Mucosa of descending colon (tissue), 3 donors: ENCODE data around the gene BCL11A. TPM values are rescaled to one million over a fixed set of nuclear protein-coding genes. Genes with fewer than 3 reads are reported as not detected.

Experiments
- ATAC-seq: fragments of 200-7000 bp; cut with Tn5 transposase; one replicate; pipeline ENCODE4 v1.9.1; 2020; ENCODE audit warnings: mild to moderate bottlenecking, moderate library complexity
- DNase-seq, 3 donors: peaks; one replicate each; pipeline ENCODE4 v3.0.0-alpha.2; 2020
- H3K36me3 ChIP-seq: fragments of 200-600 bp; one replicate; pipeline ENCODE4 v1.8.0; 2021; ENCODE audit warnings: low read depth, mild to moderate bottlenecking
- H3K4me1 ChIP-seq: fragments of 200-600 bp; one replicate; pipeline ENCODE4 v1.8.0; 2021; ENCODE audit warnings: low read depth, mild to moderate bottlenecking
- H3K4me3 ChIP-seq: fragments of 200-600 bp; one replicate; pipeline ENCODE4 v1.8.0; 2021; ENCODE audit warnings: mild to moderate bottlenecking
- H3K9me3 ChIP-seq: fragments of 200-600 bp; one replicate; pipeline ENCODE4 v1.8.0; 2021; ENCODE audit warnings: mild to moderate bottlenecking
- intact Hi-C, 2 donors: fragments of 100-400 bp; cut with DNase I in 1 of 2; cut with micrococcal nuclease in 1 of 2; formaldehyde crosslinking; loops; one replicate each; pipeline versions ENCODE4 v1.11.0 to v1.11.1; 2022; cut with DNase I, micrococcal nuclease
- total RNA-seq, 3 donors: library from RNA; stranded (reverse); fragmentation: NEBNext Ultra II Directional in 2 of 3; extraction: Animal tissue kit (Norgen Biotek cat#: 25700) in 2 of 3; gene quantifications; one replicate each; pipeline versions ENCODE4 v1.2.1 to v1.2.4, GENCODE V29; 2021 to 2023
- TF ChIP-seq, protein P1 (sequence below): fragments of 200-600 bp; IDR thresholded peaks from one replicate; pipeline ENCODE4 v1.8.0; 2022; ENCODE audit warnings: antibody characterized with exemption, mild to moderate bottlenecking
- donor health status: DM: no; HTN: no; CAD: no; lungs with moderate emphysema.
- donor health status: DM: no; HTN: no; CAD: no.
- donor health status: DM: no; HTN: yes; CAD: no.

Gene BCL11A
- total RNA-seq, 3 donors from 2014 or later = 22.8 to 59.6 (median 40.7) TPM

DNA sequence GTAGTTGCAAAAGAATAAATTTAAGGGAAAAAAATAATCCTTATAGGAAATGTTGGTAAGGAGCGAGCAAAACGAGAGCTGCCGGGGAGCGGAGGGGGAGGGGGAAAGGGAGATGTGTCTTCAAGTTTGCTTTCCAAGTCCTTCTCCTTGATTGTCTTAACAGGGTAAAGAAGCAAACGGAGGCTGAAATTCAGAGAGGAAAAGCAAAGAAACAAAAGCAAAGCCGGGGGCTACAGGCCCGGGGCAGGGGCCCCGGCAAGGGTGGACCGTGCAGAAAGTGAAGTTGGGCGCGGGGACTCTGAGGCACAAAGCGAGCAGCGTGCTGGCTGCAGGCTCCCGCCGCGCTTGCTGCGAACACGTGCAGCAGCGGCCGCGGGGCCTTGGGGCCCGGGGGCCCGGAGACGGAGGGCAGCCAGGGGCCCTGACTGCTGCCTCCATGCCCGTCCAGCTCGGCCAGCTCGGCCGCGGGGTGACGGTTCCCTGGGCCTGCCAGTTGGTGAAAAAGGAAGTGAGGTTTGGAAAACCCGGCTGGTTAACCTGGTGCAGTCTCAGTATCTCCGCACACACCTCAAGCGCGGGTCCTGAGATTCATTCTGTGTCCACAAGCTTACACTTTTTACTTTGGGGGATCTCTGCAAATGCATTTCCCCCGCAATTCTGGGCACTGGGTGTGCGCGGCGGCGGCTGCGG lies 4.1 kb downstream of the BCL11A start:
- DNase-seq (peak; percentile 60 to 75 (median 66)), ATAC-seq (peak; percentile 17)
- TF ChIP-seq, protein P1, sequence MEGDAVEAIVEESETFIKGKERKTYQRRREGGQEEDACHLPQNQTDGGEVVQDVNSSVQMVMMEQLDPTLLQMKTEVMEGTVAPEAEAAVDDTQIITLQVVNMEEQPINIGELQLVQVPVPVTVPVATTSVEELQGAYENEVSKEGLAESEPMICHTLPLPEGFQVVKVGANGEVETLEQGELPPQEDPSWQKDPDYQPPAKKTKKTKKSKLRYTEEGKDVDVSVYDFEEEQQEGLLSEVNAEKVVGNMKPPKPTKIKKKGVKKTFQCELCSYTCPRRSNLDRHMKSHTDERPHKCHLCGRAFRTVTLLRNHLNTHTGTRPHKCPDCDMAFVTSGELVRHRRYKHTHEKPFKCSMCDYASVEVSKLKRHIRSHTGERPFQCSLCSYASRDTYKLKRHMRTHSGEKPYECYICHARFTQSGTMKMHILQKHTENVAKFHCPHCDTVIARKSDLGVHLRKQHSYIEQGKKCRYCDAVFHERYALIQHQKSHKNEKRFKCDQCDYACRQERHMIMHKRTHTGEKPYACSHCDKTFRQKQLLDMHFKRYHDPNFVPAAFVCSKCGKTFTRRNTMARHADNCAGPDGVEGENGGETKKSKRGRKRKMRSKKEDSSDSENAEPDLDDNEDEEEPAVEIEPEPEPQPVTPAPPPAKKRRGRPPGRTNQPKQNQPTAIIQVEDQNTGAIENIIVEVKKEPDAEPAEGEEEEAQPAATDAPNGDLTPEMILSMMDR = no peak
- Histone ChIP-seq H3K9me3 (no peaks in the 10 kb centered on the region), H3K4me1 (peaks cover 17% of the 10 kb centered on the region), H3K36me3 (no peaks in the 10 kb centered on the region), H3K4me3 (peak overlapping the region; percentile 52)
- intact Hi-C loops = no loop called here

DNA sequence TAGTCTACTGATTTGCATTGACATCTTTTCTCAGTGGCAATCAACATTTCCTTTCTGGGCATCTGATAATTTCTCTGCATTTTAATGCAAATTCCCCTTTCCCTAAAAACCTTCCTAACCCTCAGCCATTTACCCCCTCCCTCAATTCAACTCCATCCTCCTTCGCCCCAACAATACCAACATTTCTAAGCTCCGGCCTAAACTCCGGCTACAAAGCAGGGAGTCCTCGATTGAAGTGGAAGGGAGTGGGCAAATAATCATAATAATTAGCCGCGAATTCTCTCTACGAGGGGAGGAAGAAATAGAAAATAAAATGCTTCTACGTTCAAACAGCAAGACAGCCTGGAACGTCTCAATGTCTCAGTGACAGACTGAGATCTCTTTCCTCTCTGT lies 4.6 kb downstream of the BCL11A start:
- intact Hi-C loops = no loop called here
- Histone ChIP-seq H3K9me3 (no peaks in the 10 kb centered on the region), H3K36me3 (no peaks in the 10 kb centered on the region)

DNA sequence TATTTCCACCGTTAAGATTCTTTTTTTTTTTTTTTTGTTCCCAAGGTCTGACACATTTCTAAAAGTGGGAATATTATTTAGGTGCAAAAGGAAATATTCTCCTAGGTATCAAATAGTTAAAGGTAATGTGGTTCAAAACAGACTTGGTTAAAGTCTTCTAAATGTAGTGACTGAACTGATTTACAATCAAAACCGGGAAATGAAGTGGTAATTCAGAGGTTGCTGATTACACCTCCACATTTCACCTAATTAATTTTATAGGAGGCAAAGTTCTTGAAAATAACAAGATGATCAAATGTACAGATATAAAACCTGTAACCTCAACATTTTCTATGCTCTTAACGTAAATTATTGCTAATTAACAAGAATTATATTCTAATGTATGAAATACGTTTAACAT lies 5.1 kb downstream of the BCL11A start:
- no peak overlapping the region for H3K4me3 ChIP-seq
- peaks cover 17% of the 10 kb centered on the region for H3K4me1 ChIP-seq
- DNase-seq = no peak
- H3K36me3 ChIP-seq = no peaks in the 10 kb centered on the region
- intact Hi-C loops = no loop called here
- no peak for ATAC-seq
- TF ChIP-seq, protein P1 = no peak
- H3K9me3 ChIP-seq = no peaks in the 10 kb centered on the region

More for the DNA sequence above, 4.6 kb downstream of the BCL11A start:
- DNase-seq = no peak
- H3K4me3 ChIP-seq = no peak overlapping the region
- TF ChIP-seq, protein P1 = no peak
- ATAC-seq = no peak
- H3K4me1 ChIP-seq = peaks cover 17% of the 10 kb centered on the region

DNA sequence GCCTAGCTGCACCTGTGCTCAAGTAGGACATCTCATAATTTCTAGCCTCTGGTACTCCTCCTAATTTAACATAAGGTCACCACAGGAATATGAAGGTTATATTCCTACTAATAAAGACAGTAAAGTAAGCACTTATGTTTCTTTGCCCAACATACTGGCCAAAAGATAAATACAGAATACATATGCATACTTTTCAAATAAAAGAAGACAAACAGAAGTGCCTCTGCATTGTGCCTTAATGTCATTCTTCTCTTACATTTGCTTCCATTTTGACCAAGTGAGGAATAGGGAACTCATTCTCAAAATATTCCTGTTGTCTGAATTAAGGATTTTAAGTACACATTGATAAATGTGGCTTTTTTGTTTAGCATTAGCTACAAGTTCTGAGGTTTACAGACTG lies 5.6 kb downstream of the BCL11A start:
- intact Hi-C loops = no loop called here
- TF ChIP-seq, protein P1 = no peak
- H3K4me1 ChIP-seq = peaks cover 17% of the 10 kb centered on the region

DNA sequence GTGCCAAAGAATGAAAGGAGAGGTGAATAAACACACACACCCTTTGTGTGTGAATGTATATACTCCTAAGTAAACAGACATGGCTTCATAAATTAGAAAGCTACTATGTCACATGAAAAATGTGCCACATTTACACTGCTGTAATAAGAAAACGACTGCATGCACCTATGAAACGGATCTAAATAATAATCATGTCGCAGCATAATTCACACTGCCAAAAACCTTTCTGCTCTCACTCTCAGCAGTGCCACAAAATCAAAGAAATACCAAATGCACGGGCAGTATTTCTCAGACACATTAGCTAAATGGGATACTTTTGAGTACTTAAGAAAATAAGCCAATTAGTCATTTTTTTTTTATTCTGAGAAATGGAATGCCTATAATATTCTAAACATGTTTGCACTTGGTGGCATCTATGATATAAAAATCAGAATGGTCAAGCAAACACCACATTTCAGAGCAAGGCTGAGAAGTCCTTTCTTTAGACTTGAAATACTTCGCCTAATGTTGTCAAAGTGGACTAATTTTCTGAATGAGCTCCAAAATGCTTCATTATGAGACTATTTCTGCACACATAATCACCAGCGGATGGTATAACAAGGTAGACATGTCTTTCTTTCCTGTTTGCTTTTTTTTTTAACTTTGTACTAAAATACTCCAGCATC lies 6.6 kb downstream of the BCL11A start:
- TF ChIP-seq, protein P1 = no peak
- H3K9me3 ChIP-seq = no peaks in the 10 kb centered on the region
- no peak for DNase-seq
- no peaks in the 10 kb centered on the region for H3K36me3 ChIP-seq
- H3K4me3 ChIP-seq = no peak overlapping the region
- H3K4me1 ChIP-seq = peaks cover 17% of the 10 kb centered on the region
- peak; percentile 48 for ATAC-seq
- intact Hi-C loops = no loop called here

More for the DNA sequence above, 5.6 kb downstream of the BCL11A start:
- no peak overlapping the region for H3K4me3 ChIP-seq
- H3K36me3 ChIP-seq = no peaks in the 10 kb centered on the region
- ATAC-seq (no peak), DNase-seq (no peak)
- H3K9me3 ChIP-seq = no peaks in the 10 kb centered on the region
